K562 (cell line): ENCODE data around the gene HELT. TPM values are rescaled to one million over a fixed set of nuclear protein-coding genes. Genes with fewer than 3 reads are reported as not detected.
A peak's percentile ranks its signal among the peaks of the same experiment; 100 is the strongest.

Experiments used
- CCAR2 ChIP-seq: fragments of 200-400 bp; formaldehyde crosslinking; IDR thresholded peaks from 2 replicates; pipeline ENCODE4 v1.6.1; 2017; ENCODE audit warnings: mild to moderate bottlenecking, low read depth, low read length
- CTCF ChIP-seq, 3 experiments: IDR thresholded peaks in 2 of 3; conservative IDR thresholded peaks in 1 of 3; 2 replicates each; pipeline ENCODE4 v1.5.1; 2011 to 2012; ENCODE audit warnings: low read length in 3 of 3, mild to moderate bottlenecking in 3 of 3, control low read depth in 2 of 3, improper control_type of control experiment in 1 of 3, inconsistent platforms in 1 of 3, low read depth in 1 of 3, mixed read lengths in 1 of 3, moderate library complexity in 1 of 3; ENCODE audit not compliant: insufficient read depth in 2 of 3
- ETS1 ChIP-seq: conservative IDR thresholded peaks from 2 replicates; pipeline ENCODE4 v1.6.1; 2011; ENCODE audit warnings: low read depth, mild to moderate bottlenecking, low read length; ENCODE audit not compliant: control insufficient read depth
- HMGXB4 ChIP-seq: sonication (generic); formaldehyde crosslinking; IDR thresholded peaks from 2 replicates; pipeline ENCODE4 v1.8.1; 2023; ENCODE audit warnings: mild to moderate bottlenecking, missing genetic modification reagents
- HNRNPUL1 ChIP-seq: fragments of 200-400 bp; formaldehyde crosslinking; IDR thresholded peaks from 2 replicates; pipeline ENCODE4 v1.6.1; 2017; ENCODE audit warnings: low read length
- IFI16 ChIP-seq: fragments of 250-450 bp; sonication (Bioruptor Pico); IDR thresholded peaks from 2 replicates; pipeline ENCODE4 v2.1.2; 2022; ENCODE audit warnings: mild to moderate bottlenecking, inconsistent platforms
- XRCC3 ChIP-seq: fragments of 450-650 bp; IDR thresholded peaks from 2 replicates; pipeline ENCODE4 v1.6.1; 2017; ENCODE audit warnings: mild to moderate bottlenecking, moderate library complexity
- ZFX ChIP-seq: sonication (generic); formaldehyde crosslinking; IDR thresholded peaks from 2 replicates; pipeline ENCODE4 v1.8.0; 2022; ENCODE audit warnings: mild to moderate bottlenecking, missing genetic modification reagents, moderate library complexity
- ZNF217 ChIP-seq: sonication (generic); formaldehyde crosslinking; IDR thresholded peaks from 2 replicates; pipeline ENCODE4 v1.8.0; 2022; ENCODE audit warnings: mild to moderate bottlenecking, missing genetic modification reagents
- ZNF766 ChIP-seq: fragments of 200-800 bp; sonication (Bioruptor generic); conservative IDR thresholded peaks from 2 replicates; pipeline ENCODE4 v1.6.1; 2016; ENCODE audit warnings: missing genetic modification characterization, missing compliant biosample characterization
- ZNF780A ChIP-seq: fragments of 250-450 bp; sonication (Bioruptor Pico); IDR thresholded peaks from 2 replicates; pipeline ENCODE4 v1.5.0; 2021; ENCODE audit warnings: mild to moderate bottlenecking
- polyA plus RNA-seq, 8 experiments: library from polyadenylated mRNA; depleted of rRNA in 4 of 8; stranded (reverse) in 5 of 8; unstranded in 3 of 8; fragments of >200 nt; fragmentation: Nextera tagmentation in 2 of 8; fragmentation: Illumina TruSeq in 1 of 8; extraction: Ambion mirVana in 2 of 8; extraction: Trizol in 1 of 8; gene quantifications; 2 replicates each; pipeline versions ENCODE4 v1.2.1 to v1.2.3, GENCODE V29; 2011 to 2014; ENCODE audit warnings: inconsistent platforms in 1 of 8, missing spikeins in 1 of 8
- total RNA-seq, 7 experiments: library from RNA; depleted of rRNA in 6 of 7; stranded (reverse); fragments of >200 nt in 6 of 7; fragmentation: Illumina TruSeq in 2 of 7; extraction: Trizol in 2 of 7; gene quantifications; 2 replicates each; pipeline versions ENCODE4 v1.2.1 to v1.2.3, GENCODE V29; 2011 to 2021; ENCODE audit warnings: low replicate concordance in 1 of 7
- TF ChIP-seq, protein P1 (sequence below): sonication (generic); formaldehyde crosslinking; IDR thresholded peaks from 2 replicates; pipeline ENCODE4 v1.8.1; 2022; ENCODE audit warnings: missing genetic modification reagents
- TF ChIP-seq, protein P2 (sequence below): fragments of 250-450 bp; sonication (Bioruptor Pico); IDR thresholded peaks from 2 replicates; pipeline ENCODE4 v1.4.0; 2020
- TF ChIP-seq, protein P3 (sequence below): sonication (generic); formaldehyde crosslinking; IDR thresholded peaks from 2 replicates; pipeline ENCODE4 v1.9.0; 2022; ENCODE audit warnings: mild to moderate bottlenecking, missing genetic modification reagents

Gene HELT
- total and polyA plus RNA-seq, 9 of the 15 experiments (the other 6 are each of a cell fraction or from before 2014, with no cell fraction given) = not detected

GRCh38 chr4:185011408-185011807, 6.9 kb upstream of the HELT start (continued):
- TF ChIP-seq, protein P1, sequence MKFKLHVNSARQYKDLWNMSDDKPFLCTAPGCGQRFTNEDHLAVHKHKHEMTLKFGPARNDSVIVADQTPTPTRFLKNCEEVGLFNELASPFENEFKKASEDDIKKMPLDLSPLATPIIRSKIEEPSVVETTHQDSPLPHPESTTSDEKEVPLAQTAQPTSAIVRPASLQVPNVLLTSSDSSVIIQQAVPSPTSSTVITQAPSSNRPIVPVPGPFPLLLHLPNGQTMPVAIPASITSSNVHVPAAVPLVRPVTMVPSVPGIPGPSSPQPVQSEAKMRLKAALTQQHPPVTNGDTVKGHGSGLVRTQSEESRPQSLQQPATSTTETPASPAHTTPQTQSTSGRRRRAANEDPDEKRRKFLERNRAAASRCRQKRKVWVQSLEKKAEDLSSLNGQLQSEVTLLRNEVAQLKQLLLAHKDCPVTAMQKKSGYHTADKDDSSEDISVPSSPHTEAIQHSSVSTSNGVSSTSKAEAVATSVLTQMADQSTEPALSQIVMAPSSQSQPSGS = no peak
- TF ChIP-seq ZFX (CRISPR knock-in tag) = no peak
- no peak for TF ChIP-seq CCAR2
- no peak for TF ChIP-seq ZNF780A (CRISPR knock-in tag)
- TF ChIP-seq ETS1 = no peak
- no peak for TF ChIP-seq HNRNPUL1
- no peak for TF ChIP-seq ZNF217
- TF ChIP-seq HMGXB4 (CRISPR knock-in tag) = no peak
- TF ChIP-seq, protein P2, sequence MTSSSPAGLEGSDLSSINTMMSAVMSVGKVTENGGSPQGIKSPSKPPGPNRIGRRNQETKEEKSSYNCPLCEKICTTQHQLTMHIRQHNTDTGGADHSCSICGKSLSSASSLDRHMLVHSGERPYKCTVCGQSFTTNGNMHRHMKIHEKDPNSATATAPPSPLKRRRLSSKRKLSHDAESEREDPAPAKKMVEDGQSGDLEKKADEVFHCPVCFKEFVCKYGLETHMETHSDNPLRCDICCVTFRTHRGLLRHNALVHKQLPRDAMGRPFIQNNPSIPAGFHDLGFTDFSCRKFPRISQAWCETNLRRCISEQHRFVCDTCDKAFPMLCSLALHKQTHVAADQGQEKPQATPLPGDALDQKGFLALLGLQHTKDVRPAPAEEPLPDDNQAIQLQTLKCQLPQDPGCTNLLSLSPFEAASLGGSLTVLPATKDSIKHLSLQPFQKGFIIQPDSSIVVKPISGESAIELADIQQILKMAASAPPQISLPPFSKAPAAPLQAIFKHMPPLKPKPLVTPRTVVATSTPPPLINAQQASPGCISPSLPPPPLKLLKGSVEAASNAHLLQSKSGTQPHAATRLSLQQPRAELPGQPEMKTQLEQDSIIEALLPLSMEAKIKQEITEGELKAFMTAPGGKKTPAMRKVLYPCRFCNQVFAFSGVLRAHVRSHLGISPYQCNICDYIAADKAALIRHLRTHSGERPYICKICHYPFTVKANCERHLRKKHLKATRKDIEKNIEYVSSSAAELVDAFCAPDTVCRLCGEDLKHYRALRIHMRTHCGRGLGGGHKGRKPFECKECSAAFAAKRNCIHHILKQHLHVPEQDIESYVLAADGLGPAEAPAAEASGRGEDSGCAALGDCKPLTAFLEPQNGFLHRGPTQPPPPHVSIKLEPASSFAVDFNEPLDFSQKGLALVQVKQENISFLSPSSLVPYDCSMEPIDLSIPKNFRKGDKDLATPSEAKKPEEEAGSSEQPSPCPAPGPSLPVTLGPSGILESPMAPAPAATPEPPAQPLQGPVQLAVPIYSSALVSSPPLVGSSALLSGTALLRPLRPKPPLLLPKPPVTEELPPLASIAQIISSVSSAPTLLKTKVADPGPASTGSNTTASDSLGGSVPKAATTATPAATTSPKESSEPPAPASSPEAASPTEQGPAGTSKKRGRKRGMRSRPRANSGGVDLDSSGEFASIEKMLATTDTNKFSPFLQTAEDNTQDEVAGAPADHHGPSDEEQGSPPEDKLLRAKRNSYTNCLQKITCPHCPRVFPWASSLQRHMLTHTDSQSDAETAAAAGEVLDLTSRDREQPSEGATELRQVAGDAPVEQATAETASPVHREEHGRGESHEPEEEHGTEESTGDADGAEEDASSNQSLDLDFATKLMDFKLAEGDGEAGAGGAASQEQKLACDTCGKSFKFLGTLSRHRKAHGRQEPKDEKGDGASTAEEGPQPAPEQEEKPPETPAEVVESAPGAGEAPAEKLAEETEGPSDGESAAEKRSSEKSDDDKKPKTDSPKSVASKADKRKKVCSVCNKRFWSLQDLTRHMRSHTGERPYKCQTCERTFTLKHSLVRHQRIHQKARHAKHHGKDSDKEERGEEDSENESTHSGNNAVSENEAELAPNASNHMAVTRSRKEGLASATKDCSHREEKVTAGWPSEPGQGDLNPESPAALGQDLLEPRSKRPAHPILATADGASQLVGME (CRISPR knock-in tag) = no peak
- TF ChIP-seq, protein P3, sequence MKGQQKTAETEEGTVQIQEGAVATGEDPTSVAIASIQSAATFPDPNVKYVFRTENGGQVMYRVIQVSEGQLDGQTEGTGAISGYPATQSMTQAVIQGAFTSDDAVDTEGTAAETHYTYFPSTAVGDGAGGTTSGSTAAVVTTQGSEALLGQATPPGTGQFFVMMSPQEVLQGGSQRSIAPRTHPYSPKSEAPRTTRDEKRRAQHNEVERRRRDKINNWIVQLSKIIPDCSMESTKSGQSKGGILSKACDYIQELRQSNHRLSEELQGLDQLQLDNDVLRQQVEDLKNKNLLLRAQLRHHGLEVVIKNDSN = no peak
- peak; percentile 47 to 61 (median 53) for TF ChIP-seq CTCF (IDR thresholded peaks at IDR 0.05 in 2 of 3, conservative IDR thresholded peaks at IDR 0.05 in 1 of 3; ENCODE audit: insufficient read depth in 2 of 3, low read depth in 1 of 3, low read length in 3 of 3)
- TF ChIP-seq ZNF766 = no peak
- TF ChIP-seq XRCC3 = no peak
- TF ChIP-seq IFI16 (CRISPR knock-in tag) = no peak
